GM18951 (cell line): Measurements from ENCODE around the gene ADAMTS17.

ENCODE experiments used
- POLR2A ChIP-seq: IDR thresholded peaks from 4 replicates; pipeline ENCODE4 v1.6.1; 2011; ENCODE audit warnings: mild to moderate bottlenecking; ENCODE audit not compliant: insufficient read length, insufficient read depth; ENCODE audit errors: extremely low read depth
- in situ Hi-C: fragments of 300-500 bp; cut with MboI; formaldehyde crosslinking; loops from one replicate; pipeline ENCODE4 v1.12.0; 2022; ENCODE audit warnings: low sequenced_read_pairs, mixed read lengths, inconsistent platforms; ENCODE audit not compliant: unreplicated experiment

The ADAMTS17 gene

GRCh38 chr15:100017140-100017539 is 324.6 kb downstream of the ADAMTS17 start:
- no peak for TF ChIP-seq POLR2A
- in situ Hi-C loops = no loop called here

DNA sequence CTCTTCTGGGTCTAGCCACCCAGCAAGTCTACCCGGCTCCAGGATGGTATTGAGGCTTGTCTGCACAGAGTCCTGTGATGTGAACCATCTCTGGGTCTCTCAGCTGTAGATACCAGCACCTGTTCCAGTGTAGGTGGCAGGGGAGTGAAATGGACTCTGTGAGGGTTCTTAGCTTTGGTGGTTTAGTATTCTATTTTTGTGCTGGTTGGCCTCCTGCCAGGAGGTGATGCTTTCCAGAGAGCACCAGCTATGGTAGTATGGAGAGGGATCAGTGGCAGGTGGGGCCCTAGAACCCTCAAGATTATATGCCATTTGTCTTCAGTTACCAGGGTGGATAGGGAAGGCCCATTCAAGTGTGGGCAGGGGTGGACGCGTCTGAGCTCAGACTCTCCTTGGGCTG is 325.1 kb downstream of the ADAMTS17 start:
- in situ Hi-C loops = no loop called here
- no peak for TF ChIP-seq POLR2A

- no peak for TF ChIP-seq POLR2A
- in situ Hi-C loops = no loop called here
Measured at GRCh38 chr15:100011235-100011634, 330.5 kb downstream of the ADAMTS17 start.

DNA sequence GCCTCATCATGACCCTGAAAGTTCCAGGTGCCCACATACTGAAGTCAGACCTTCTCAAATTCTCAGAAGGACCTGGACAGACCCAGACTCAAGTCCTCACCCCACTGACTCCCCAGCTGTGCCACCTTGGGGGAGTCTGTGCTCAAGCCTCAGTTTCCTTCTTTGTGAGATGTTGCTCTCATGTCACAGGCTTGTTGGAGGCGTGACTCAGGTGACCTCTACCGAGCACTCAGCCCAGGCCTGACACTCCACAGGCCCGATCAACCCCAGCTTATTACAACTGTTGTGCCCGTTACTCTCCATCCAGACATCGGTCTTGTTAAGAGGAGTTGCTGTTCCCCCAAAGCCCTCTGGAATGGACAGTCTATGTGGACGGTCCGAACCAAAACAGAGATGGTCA is 332.4 kb downstream of the ADAMTS17 start:
- TF ChIP-seq POLR2A = no peak
- in situ Hi-C loops = no loop called here

DNA sequence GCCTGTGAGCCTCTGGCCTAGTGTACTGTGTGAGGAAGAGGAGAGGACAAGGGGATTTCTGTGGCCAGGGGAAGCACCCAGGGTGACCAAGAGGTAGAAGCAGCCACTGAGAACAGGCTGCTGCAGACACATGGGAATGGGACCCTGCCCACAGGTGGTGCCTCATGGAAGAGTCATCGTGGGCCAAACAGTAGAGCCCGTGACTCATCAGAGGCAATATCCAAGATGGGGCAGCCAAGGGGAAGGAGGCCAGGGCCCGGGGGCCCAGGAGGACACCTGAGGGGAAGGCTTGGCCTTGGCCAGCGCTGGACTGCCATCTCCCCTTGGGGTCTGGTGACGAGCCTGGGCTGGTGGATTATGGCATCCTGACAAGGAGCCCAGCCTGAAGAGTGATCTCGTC is 333.5 kb downstream of the ADAMTS17 start:
- no peak for TF ChIP-seq POLR2A
- in situ Hi-C loops = no loop called here

DNA sequence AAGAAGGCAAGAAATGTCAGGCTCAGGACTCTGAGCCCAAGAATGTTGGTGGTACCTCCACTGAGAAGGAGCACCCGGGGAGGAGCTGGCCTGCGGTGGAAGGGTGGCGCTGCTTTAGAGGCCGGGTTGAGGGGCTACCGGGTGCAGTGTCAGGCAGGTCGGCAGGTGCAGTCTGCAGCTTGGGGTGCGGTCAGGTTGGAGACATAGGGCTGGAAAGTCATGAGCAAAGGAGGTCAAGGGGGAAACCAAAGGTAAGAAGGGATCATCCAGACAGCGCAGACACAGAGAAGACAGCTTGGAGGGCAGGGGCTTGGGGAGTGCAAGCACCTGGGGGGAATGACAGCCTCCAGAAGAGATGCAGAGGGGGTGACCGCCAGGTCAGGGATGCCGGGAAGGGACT is 334.2 kb downstream of the ADAMTS17 start:
- no peak for TF ChIP-seq POLR2A
- in situ Hi-C loops = no loop called here

DNA sequence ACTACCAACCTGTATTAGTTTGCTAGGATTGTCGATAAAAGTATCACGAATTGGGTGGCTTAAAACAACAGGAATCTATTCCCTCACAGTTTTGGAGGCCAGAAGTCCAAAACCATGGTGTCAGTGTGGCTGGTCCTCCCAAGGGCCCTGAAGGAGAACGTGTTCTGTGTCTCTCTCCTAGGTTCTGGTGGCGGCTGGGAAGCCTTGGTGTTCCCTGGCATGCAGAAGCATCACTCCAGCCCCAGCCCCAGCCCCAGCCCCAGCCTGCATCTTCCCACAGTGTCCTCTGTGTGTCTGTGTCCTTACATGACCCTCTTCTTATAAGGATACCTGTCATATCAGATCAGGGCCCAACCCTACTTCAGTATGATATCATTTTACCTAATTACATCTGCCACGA is 336.1 kb downstream of the ADAMTS17 start:
- in situ Hi-C loops = no loop called here
- TF ChIP-seq POLR2A = no peak

DNA sequence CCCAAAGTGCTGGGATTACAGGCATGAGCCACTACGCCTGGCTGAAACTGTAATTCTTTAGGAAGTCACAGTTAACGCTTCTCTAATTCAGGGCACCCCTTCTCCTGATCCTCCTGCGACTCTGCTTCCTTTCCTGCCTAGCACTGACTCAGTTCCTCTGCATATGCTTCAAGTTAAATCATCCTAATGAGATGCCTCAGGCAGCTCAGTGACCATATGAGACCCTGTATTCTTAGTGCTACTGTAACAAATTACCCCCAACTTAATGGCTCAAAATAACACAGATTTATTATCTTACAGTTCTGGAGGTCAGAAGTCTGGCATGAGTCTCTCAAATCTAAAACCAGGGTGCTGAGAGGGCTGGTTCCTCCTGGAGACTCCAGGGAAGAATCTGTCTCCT is 336.8 kb downstream of the ADAMTS17 start:
- in situ Hi-C loops = no loop called here
- TF ChIP-seq POLR2A = no peak

DNA sequence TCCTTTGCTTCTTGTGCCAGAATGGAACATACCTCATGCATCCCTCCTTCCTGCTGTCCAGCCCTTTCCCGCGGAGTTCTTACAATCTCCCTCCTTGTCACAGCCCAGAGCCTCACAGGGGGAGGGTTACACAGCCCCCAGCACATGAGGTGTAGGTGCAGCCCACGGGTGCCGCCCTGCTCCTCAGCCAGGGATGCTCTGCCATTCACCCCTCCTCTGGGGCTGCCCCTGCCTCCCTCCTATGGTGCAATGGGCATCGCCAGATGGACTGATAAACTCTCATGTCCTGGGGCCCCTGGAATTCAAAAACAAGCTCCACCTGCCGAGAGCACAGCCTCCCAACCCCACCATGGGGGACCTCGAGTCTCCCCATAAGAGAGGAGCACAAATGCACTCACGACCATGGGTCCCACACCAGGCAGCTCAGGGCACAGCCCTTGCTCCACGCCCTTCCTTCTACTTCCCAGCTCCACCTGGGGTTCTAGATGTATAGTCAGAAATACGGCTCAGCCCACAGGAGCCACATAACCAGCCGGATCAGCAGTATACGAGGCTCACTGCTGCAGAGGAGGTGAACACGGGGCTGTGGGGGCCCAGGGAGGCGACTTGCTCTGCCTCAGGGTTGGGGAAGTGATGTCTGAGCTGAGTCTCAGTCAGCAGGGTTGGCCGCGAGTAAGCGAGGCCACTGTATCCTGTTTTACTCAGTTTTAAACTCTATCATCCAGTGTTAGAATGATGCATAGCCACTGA is 338.8 kb downstream of the ADAMTS17 start:
- no peak for TF ChIP-seq POLR2A
- in situ Hi-C loops = no loop called here

- in situ Hi-C loops = no loop called here
- TF ChIP-seq POLR2A = no peak
Measured at GRCh38 chr15:100002086-100002620, 339.6 kb downstream of the ADAMTS17 start.

DNA sequence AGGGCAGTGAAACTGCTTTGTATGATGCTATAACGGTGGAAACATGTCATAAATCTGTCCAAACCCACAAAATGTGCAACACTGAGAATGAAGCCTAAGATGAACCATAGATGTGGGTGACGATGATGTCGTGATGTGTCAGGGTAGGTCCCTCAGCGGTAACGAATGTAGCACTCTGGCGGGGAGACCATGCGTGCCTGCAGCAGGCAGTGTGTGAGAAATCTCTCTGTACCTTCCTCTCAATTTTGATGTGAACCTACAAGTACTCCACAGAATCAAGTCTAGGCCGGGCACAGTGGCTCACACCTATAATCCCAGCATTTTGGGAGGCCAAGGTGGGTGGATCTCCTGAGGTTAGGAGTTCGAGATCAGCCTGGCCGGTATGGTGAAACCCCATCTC is 340.4 kb downstream of the ADAMTS17 start:
- no peak for TF ChIP-seq POLR2A
- in situ Hi-C loops = no loop called here

GRCh38 chr15:99999282-100000070 is 342.3 kb downstream of the ADAMTS17 start:
- no peak for TF ChIP-seq POLR2A
- in situ Hi-C loops = no loop called here

- in situ Hi-C loops = no loop called here
- no peak for TF ChIP-seq POLR2A
Measured at GRCh38 chr15:99998661-99999101, 343.1 kb downstream of the ADAMTS17 start.
